Measurements from ENCODE around the gene PGLYRP2.

PGLYRP2 gene

DNA sequence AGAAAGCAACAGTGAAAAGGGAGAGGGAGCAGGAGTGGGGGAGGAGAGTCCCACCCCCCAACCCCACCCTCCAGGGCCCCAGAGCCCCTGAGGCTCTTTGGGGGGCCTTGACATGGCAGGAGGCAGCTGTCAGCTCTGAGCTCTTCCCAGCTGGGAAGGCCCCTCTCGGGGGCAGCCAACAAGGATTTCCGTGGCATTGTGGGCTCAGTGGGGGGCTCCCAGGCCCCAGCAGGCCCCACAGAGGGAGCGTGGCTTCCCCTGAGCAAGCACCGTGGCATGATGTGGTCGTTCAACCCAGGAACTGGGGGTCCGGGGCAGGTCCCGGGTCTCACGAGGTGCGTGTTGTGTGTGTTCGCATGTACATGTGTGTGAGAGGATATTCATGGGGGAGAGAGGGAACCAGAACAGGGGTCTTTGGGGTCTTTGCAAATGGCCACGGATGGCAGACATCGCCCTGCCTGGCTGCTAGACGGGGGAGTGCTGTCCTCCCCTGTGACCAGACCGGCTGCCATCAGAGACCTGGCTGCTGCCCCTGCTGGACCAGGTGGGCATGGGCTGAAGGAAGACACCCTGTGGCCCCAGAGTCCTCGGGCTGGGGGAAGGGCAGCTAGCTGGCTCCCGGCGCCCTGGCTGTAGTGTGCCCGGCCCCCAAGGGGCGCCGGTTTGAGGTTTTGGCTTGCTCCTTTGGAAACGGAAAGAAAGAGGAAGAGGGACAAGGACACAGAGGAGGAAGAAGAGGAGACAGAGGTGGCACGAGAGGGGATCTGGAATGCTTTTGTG lies 56.8 kb downstream of the PGLYRP2 start:
- DNase-seq, result no peak

DNA sequence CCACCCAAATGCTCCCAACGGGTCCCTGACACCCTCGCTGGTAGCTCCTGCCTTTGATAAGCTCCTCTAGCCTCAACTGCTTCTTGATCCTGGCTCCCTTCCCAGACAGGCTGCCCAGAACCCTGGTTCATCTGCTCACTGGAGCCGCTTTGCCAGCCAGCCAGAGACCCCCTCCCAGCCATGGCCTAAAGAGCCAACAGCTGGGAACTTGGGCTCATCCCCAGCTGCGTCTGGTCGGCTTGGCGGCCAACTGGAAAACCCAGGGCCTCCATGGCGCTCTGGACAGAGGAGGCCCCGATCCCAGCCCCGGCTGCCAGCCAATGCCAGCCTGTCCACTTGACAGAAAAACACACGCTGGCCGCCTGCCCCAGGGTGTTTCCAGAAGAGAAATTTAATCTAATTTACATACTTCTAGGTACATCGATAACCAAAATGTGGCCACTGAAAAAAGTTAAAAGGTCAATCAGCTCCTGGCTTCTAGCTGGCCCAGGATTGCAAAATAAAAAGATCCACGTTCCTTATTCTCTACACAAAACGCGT lies 57.5 kb downstream of the PGLYRP2 start:
- peak; percentile 34 for DNase-seq

DNA sequence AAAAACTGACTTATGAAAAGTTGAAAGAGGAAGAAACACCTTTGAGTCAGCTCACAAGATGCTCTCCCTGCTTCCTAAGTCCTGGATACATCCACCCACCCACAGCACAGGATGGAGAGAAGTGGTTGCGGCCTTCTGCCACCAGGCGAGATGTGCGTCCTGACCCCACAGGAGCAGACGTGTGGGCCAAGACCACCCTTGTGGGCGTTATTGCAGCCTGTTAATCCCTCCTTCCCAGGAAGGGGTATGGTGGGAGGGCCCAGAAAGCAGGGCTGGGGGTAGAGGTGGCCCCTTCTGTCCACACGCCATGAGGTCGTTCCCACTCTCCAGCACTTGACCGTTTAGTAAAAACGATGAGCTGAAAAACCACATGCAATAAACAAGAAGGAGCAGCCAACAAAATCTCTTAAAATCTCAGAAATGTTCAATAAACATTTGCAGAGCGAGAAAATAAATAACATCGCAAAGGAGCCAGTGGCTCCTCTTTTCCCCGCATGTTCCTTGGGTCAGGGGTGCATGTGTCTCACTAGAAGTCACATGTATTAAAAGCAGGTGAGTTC lies 58.1 kb downstream of the PGLYRP2 start:
- DNase-seq, result no peak

DNA sequence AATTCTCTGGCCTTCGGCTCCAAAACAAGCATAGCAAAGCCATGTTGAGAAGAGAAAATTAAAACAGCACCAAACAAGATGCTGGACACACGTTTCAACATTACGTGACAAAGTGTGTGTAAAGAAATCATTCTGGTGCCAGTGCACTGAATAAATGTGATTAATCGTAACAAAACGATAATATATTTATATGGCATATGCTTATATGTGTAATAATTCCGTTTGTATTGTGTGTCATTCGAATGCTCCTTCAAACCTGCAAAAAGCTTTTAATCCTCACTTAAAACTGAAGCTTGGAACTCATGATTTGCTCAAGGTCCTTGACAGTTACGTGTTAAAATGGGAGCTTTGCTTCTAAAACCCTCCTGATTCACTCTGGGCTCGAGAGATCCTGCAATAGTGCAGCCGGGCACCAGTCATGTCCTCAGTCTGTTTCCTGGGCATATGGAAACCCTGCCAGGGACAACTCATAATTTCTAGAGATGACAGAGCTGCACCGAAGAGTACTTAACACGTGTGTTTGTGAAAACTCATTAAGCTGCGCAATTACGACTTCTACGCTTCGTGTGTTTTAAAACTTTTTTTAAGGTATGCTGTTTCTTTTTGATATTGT lies 59.8 kb downstream of the PGLYRP2 start:
- no peak for DNase-seq

Data from NCI-H1105 treated with DMSO at 0.1 percent for 48 hours (cell line).